Measurements from ENCODE around the gene HNRNPUL2. TPM values are rescaled to one million over a fixed set of nuclear protein-coding genes. Genes with fewer than 3 reads are reported as not detected.

Gene HNRNPUL2
- total and polyA plus RNA-seq, 2 of the 4 experiments (the other 2 are of a cell fraction): 3.9 to 30.2 TPM

DNA sequence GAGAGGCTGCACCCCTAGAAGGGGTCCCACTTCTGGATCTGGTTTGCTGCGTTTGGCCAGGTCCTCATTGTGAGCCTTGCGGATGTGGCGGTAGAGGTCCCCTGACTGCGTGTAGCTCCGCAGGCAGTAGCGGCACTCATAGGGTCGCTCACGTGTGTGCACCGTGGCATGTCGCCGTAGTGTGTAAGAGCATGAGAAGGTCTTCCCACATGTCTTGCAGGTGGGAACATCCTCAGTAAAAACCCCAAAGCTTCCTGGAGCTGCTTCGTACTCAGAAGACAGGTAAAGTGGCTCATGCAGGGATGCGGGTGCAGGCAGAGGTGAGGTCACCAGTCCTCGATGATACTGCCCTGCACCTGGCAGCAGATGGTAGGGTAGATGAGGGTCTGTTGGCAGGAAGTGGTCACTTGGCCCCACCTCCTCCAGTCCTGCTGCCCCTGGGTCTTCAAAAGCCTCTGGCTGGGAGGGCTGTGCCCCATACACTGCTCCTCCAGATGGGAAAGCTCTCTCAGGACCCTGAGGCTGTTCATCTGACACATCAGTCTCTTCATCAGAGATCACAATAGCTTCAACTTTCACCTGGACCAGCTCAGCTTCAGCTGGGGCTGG, 25.0 kb upstream of the HNRNPUL2 start:
- no peak overlapping the region for H3K4ac ChIP-seq (ENCODE audit: low read depth, low read length)
- no peak overlapping the region for H2AFZ ChIP-seq (replicated peaks; ENCODE audit: low read length, poor library complexity)
- no peak overlapping the region for H2BK120ac ChIP-seq (ENCODE audit: low read depth, low read length)
- in situ Hi-C loops (cut with MboI; ENCODE audit: low sequenced_read_pairs) (no loop called here), dilution Hi-C loops (cut with HindIII; ENCODE audit: low sequenced_read_pairs, unreplicated experiment) (no loop called here), intact Hi-C loops (cut with micrococcal nuclease) (no loop called here)
- no peak overlapping the region for H2BK5ac ChIP-seq (ENCODE audit: low read depth, low read length, poor library complexity, severe bottlenecking)
- DNase-seq (no peak), ATAC-seq (ENCODE audit: low read depth) (no peak)
- H2BK15ac ChIP-seq (ENCODE audit: low read depth, low read length): no peak overlapping the region
- no peak overlapping the region for H3K9ac ChIP-seq (ENCODE audit: low read depth, low read length)
- no peak overlapping the region for H2BK20ac ChIP-seq (ENCODE audit: low read depth, low read length)
- peaks cover 13% of the 10 kb centered on the region for H3K36me3 ChIP-seq (ENCODE audit: control insufficient read depth, insufficient read depth, low read length)
- H3K14ac ChIP-seq (replicated peaks; ENCODE audit: low read depth, low read length): no peak overlapping the region
- no TSS peak for BruUV-seq (replicated peaks)
- WGBS, 2 experiments (ENCODE audit: extremely low coverage in 2 of 2, insufficient read length in 1 of 2): 94% methylated on average over 3 of the region's 14 CpGs; no CpG with 5 or more reads in 1 of the 2 experiments
- H3K79me1 ChIP-seq (ENCODE audit: low read depth in 1 of 2, low read length in 2 of 2): peaks cover 20 to 41% of the 10 kb centered on the region in 2 experiments
- no peak overlapping the region for H3K4me3 ChIP-seq (ENCODE audit: insufficient read depth, low read depth, low read length)
- no peak overlapping the region for H2AK5ac ChIP-seq (ENCODE audit: low read depth, low read length)
- no peak overlapping the region for H4K5ac ChIP-seq (ENCODE audit: low read depth, low read length)
- no peak overlapping the region for H3K56ac ChIP-seq (ENCODE audit: extremely low read depth, insufficient read depth, low read length)
- H3K9me3 ChIP-seq (ENCODE audit: control insufficient read depth, insufficient read depth, low read length): no peaks in the 10 kb centered on the region
- no peaks in the 10 kb centered on the region for H4K20me1 ChIP-seq (ENCODE audit: insufficient read depth, low read length)
- no peaks in the 10 kb centered on the region for H3K27me3 ChIP-seq (ENCODE audit: control insufficient read depth, insufficient read depth, low read length)
- POLR2A ChIA-PET (ENCODE audit: unreplicated experiment): no interaction called here
- H4K91ac ChIP-seq (ENCODE audit: insufficient read depth, low read depth, low read length): no peak overlapping the region
- TF ChIP-seq RFX5 (IDR thresholded peaks at IDR 0.05; ENCODE audit: low read depth, low read length) (no peak), RAD21 (IDR thresholded peaks at IDR 0.05; ENCODE audit: low read length) (no peak), CHD1 (IDR thresholded peaks at IDR 0.05; ENCODE audit: low read depth, low read length) (no peak), POLR2A (IDR thresholded peaks at IDR 0.05; ENCODE audit: low read depth, low read length) (no peak), MXI1 (IDR thresholded peaks at IDR 0.05; ENCODE audit: borderline replicate concordance, low read depth, low read length) (no peak), FOS (IDR thresholded peaks at IDR 0.05; ENCODE audit: low read depth, low read length) (no peak), ELK1 (IDR thresholded peaks at IDR 0.05; ENCODE audit: borderline replicate concordance, low read depth, low read length) (no peak), MAFK (IDR thresholded peaks at IDR 0.05; ENCODE audit: low read depth, low read length) (no peak), MAZ (IDR thresholded peaks at IDR 0.05; ENCODE audit: borderline replicate concordance, low read depth, low read length) (no peak), RCOR1 (IDR thresholded peaks at IDR 0.05; ENCODE audit: insufficient replicate concordance, low read length) (no peak), BHLHE40 (IDR thresholded peaks at IDR 0.05; ENCODE audit: low read depth, low read length) (no peak), SMC3 (IDR thresholded peaks at IDR 0.05; ENCODE audit: low read depth, low read length) (no peak), CTCF (conservative IDR thresholded peaks at IDR 0.05; ENCODE audit: low read depth, low read length) (no peak), NFE2L2 (IDR thresholded peaks at IDR 0.05; ENCODE audit: low read depth, low read length) (no peak), CEBPB (IDR thresholded peaks at IDR 0.05; ENCODE audit: low read depth, low read length) (no peak)
- TF ChIP-seq, protein P1, sequence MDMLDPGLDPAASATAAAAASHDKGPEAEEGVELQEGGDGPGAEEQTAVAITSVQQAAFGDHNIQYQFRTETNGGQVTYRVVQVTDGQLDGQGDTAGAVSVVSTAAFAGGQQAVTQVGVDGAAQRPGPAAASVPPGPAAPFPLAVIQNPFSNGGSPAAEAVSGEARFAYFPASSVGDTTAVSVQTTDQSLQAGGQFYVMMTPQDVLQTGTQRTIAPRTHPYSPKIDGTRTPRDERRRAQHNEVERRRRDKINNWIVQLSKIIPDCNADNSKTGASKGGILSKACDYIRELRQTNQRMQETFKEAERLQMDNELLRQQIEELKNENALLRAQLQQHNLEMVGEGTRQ (IDR thresholded peaks at IDR 0.05; ENCODE audit: low read depth, low read length): no peak
- peaks cover 3% of the 10 kb centered on the region; the same call in 1 of the 2 replicates for H3K9me1 ChIP-seq (ENCODE audit: insufficient read depth, low read length)
- no peak overlapping the region for H3K23ac ChIP-seq (ENCODE audit: low read depth, low read length)
- no peak overlapping the region for H3K18ac ChIP-seq (ENCODE audit: low read depth, low read length)
- no peak overlapping the region for H3K4me2 ChIP-seq (ENCODE audit: low read depth, low read length)
- no peak overlapping the region for H3K27ac ChIP-seq (ENCODE audit: insufficient read depth, low read length)
- H3K4me1 ChIP-seq (ENCODE audit: control insufficient read depth, insufficient read depth, low read length): no peaks in the 10 kb centered on the region
- no peak overlapping the region for H2AK9ac ChIP-seq (replicated peaks; ENCODE audit: low read depth, low read length, poor library complexity)
- CTCF ChIA-PET: no interaction called here
- no peak overlapping the region for H4K8ac ChIP-seq (ENCODE audit: low read depth in 2 of 2, low read length in 2 of 2)

Data from IMR-90 (cell line).